GM21737 (cell line): ENCODE data around the gene NUP153.
"Not testable (repeated sequence)": the region's sequence is repeated elsewhere in the genome, so short reads cannot be mapped to it uniquely, and the experiment has no call there.

Experiments used
- ATAC-seq: cut with Tn5 transposase; IDR thresholded peaks from one replicate; pipeline ENCODE4 v1.9.1; 2021; ENCODE audit warnings: mild to moderate bottlenecking, moderate library complexity; ENCODE audit not compliant: unreplicated experiment

NUP153 gene

GRCh38 chr6:17621003-17621402 lies 85.7 kb downstream of the NUP153 start:
- ATAC-seq, result peak; percentile 78

DNA sequence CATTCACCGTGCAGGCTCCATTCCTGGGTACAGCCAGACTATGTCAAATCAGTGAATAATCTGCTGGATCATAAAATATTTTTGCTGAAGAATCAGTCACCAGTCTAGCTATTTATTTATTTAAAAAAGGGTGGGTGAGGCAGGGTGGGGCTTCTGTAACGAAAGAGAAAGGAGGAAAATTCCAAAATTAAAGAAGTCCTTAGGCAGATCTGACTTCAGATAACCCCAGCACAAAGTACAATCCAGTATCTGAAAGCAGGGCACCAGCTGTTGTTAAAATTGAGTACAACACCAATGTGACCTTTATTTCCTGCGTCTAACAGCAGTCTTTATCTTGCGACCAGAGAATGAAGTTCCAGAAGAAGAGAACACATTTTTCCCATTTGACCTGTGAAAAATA lies 90.9 kb downstream of the NUP153 start:
- ATAC-seq, result no peak

DNA sequence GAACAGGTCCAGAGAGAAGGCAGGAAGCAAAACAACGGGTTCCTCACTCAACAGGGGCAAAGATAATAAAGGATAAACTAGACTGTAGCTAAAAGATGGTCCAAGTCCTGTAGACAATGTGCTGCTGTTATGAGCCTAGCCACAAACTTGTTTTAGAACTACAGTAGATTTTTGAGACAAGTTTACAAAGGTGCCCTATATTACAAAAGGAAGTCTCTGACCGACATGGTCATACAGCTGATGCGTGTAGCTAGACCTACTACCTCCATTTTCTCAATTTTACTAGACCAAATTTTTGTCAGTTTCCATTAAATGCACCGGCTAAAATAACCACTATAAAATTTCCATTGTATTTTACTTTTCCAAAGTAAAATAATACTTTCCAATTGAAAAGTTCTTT lies 94.7 kb downstream of the NUP153 start:
- no peak for ATAC-seq

DNA sequence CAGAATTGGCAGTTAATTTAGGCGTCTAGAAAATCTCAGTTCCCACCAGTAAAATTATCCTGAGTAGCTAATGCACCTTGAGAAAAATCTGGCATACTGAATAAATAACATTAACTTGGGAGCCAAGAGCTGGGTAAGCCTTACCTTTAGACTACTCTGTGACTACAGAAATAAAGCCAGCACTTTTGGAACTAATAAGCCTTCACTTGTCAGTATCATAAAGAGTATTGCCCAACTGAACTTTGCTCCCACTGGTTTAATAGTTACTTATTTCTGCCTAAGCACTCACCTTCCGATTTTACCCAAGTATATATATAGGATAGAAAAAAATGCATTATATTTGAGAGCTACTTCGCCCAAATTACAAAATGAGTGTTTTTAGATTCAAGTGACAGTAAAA lies 95.9 kb downstream of the NUP153 start:
- ATAC-seq, result no peak

DNA sequence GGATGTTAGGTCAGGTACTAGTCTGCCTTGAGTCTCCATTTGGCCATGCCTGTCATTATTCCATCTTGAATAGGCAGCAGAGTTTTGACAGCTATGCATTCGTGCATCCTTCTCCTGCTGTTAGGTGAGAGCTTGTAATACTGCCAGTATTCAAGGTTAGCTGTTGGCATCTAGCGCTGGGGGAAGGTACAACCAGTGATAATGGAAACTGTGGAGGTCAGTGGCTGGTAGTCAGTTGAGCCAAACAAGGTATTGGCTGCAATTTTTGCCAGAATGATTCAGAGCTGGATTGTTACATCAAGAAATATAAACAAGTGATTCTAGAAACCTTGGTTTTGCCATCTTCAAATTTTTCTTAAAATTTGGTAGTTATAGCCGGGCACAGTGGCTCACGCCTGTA lies 100.1 kb downstream of the NUP153 start:
- ATAC-seq, result no peak

DNA sequence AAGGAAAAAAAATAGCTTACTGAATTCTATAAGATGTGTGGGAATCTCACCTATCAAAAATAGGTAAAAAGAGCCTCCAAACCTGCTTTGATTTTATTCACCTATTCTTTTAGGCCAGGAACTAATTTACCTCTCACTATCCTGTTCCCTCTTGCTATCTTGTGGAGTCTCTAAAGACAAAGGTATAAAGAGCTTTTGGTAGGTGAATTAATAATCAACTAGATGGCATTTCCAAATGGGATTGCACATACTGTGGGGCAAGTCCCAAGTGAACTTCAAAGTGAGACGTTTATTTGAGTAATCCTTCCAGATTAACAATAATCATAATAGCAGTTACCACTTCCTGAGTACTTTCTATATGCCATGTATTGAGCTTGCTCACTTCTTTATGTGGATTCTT lies 103.8 kb downstream of the NUP153 start:
- ATAC-seq, result no peak

DNA sequence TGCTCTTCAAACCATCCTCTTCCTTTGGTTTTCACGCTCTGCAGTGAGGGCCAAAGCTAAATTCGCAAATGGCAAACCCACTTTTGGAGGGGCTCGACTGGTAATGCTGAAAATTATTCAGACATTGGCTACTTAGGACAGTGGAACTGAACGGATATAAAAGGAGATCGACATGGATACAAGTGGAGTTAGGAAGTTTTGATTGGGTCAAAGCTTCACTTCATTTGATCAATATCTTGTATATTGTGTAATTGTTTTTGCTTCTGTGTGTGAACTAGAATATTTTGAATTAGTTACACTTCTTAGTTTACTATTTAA lies 105.4 kb downstream of the NUP153 start:
- ATAC-seq, result no peak

GRCh38 chr6:17600527-17601385 lies 106.0 kb downstream of the NUP153 start:
- peak; percentile 45 for ATAC-seq

DNA sequence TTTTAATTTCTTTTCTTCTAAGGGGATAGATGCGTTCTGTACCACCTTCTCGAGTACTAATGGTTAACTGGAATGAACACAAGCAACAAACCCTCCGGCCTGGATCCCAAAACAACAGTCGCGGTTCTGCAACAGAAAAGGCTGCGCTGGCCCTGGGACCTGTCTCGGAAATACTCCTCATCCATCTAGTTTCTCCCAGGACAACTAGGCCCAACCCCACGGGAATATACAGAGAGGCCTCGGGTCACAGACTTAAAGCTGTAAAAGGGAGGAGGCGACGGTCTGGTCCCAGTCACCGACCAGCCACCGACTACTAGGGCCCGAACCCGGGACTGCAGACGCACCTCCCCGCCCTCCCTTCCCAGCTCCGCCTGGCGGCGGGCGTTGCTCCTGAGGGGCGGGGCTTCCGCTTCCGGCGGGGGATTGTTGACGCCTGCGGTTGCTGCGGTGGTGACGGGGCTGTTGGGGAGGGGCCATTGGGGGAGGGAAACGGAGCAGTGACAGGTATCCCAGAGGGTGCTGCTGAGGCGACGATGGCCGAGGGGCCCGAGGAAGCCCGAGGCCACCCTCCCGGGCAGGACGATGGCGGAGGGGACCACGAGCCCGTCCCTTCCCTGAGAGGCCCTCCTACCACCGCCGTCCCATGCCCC lies 106.7 kb downstream of the NUP153 start, which contains the start of gene FAM8A1:
Gene FAM8A1, plus strand, starts transcription at position 426 of the 650 bp plus-strand sequence. Its CDS starts 108 bp downstream, at position 534.
- peak; percentile 91 for ATAC-seq

DNA sequence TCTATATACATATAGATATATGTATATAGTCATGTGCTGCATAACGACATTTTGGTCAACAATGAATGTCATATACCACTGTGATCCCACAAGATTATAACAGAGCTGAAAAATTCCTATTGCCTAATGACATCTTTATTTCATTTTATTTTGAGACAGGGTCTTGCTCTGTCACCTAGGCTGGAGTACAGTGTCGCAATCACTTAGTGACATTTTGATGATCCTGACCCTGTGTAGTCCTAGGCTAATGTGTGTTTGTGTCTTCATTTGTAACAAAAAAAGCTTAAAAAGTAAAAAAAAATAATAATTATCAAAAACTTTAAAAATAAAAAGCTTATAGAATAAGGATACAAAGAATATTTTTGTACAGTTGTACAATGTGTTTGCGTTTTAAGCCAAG lies 110.6 kb downstream of the NUP153 start:
- ATAC-seq, result no peak

- no peak for ATAC-seq
Measured at GRCh38 chr6:17593246-17593645, 113.5 kb downstream of the NUP153 start.

- no peak for ATAC-seq
Measured at GRCh38 chr6:17591287-17591686, 115.4 kb downstream of the NUP153 start.

DNA sequence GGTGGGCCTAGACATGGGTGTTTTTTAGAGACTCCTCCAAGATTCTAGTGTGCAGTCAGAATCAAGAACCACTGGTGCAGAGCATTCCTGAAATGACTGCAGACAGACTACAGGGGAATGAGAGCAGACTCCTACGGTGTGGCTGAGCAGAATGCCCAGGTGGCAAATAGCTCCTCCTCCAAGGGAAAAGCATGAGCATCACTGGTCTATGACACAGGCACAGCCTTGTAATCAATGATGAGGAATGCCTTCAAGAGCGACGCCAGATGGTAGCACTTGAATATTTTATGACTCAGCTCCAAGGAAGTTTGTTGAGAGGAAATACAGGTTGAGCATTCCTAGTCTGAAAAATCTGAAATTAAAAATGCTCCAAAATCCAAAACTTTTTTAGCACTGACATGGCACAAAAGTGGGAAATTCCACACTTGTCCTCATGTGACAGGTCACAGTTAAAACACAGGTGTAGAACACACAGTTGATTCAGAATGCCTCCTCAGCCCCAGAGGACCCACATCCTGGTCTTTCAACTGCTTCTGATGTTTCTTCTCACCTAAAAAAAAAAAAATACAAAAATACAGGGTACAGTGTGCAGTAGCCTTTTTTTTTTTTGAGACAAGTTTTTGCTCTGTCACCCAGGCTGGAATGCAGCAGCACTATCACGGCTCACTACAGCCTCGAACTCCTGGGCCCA lies 117.2 kb downstream of the NUP153 start:
- peak; percentile 49 for ATAC-seq

- ATAC-seq, result no peak
Measured at GRCh38 chr6:17588011-17588410, 118.7 kb downstream of the NUP153 start.

- ATAC-seq, result not testable (repeated sequence)
Measured at GRCh38 chr6:17586623-17587022, 120.1 kb downstream of the NUP153 start.

- no peak for ATAC-seq
Measured at GRCh38 chr6:17585766-17586490, 120.8 kb downstream of the NUP153 start.

DNA sequence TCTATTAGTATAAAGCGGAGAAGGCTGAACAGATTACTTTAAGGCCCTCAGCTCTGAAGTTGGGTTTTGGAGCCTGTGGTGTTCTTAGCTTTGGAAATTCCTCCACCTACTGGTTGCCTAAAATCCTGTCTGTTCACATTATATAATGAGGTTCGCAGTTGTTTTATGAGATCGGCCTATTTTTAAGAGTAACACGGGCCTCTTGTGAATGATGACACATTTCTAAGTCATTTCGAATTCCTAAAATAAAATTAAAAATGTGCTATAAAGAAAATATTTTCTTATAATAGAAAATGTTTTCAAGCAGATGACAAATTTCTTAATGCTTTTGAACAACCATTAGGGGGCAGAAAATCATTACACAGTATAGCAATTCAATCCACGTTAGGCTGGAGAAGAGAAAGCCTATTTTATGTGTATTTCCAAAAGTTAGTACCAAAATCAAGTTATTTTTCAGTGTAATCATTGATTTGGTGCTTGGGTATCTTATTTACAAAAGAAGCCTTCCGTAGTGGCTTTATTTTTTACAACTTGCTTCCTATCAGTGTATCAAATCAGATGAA lies 122.4 kb downstream of the NUP153 start:
- ATAC-seq, result peak; percentile 70

- no peak for ATAC-seq
Measured at GRCh38 chr6:17583811-17584210, 122.9 kb downstream of the NUP153 start.

DNA sequence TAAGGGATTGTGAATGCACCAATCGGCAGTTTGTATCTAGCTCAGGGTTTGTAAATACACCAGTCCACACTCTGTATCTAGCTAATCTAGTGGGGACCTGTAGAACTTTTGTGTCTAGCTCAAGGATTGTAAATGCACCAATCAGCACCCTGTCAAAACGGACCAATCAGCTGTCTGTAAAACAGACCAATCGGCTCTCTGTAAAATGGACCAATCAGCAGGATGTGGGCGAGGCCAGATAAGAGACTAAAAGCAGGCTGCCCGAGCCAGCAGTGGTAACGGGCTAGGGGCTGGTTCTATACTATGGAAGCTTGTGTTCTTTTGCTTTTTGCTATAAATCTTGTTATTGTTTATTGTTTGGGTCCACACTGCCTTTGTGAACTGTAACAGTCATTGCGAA lies 125.4 kb downstream of the NUP153 start:
- ATAC-seq, result not testable (repeated sequence)

GRCh38 chr6:17580518-17581048 lies 126.1 kb downstream of the NUP153 start:
- ATAC-seq, result no peak

DNA sequence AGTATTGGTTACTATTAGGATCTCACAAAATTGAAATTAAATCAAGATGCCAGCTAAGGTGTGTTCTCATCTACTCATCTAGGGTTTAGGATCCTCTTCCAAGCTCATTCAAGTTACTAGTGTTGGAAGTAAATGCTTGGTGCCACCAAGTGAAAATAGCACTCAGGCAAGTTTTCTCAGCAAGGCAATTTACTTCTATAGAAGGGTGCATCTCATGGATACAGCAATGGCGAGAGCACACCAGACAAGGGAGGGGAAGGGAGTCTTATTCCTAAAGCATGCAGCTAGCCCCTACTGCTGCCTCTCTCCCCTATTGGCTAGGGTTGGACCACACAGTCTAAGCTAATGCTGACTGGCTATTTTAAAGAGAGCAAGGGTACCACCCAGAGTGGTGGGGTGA lies 129.7 kb downstream of the NUP153 start:
- ATAC-seq, result no peak
